Activated CD8-positive, alpha-beta memory T cell treated with anti-CD3 and anti-CD28 coated beads, Interleukin-2, amount 10 ng/mL, durations not matched to agents 7 days and 5 days (primary cell): ENCODE data around the gene PRPF8. TPM values are rescaled to one million over a fixed set of nuclear protein-coding genes. Genes with fewer than 3 reads are reported as not detected.
A peak's percentile ranks its signal among the peaks of the same experiment; 100 is the strongest.

ENCODE experiments used
- ATAC-seq: fragments of 150-1000 bp; cut with Tn5 transposase; one replicate; pipeline ENCODE4 v1.10.0; 2021; ENCODE audit warnings: moderate library complexity
- CTCF ChIA-PET: fragments of 350-600 bp; sonication (Branson Sonifier 250); formaldehyde crosslinking; loops from one replicate; lab custom pipeline; 2021; ENCODE audit warnings: antibody characterized with exemption; lab: Charles Lee
- DNase-seq: peaks from one replicate; pipeline ENCODE4 v3.0.0-alpha.2; 2020
- H3K27ac Mint-ChIP-seq: one replicate; pipeline ENCODE4 v1.8.0; 2021; ENCODE audit warnings: mild to moderate bottlenecking, mixed read lengths
- H3K27me3 Mint-ChIP-seq: one replicate; pipeline ENCODE4 v1.8.0; 2021; ENCODE audit warnings: mixed read lengths
- H3K36me3 Mint-ChIP-seq: one replicate; pipeline ENCODE4 v1.8.0; 2021; ENCODE audit warnings: mild to moderate bottlenecking, mixed read lengths
- H3K4me1 Mint-ChIP-seq: one replicate; pipeline ENCODE4 v1.8.0; 2021; ENCODE audit warnings: mixed read lengths
- H3K4me3 Mint-ChIP-seq: one replicate; pipeline ENCODE4 v1.8.0; 2021; ENCODE audit warnings: mild to moderate bottlenecking, moderate library complexity, mixed read lengths
- H3K9me3 Mint-ChIP-seq: one replicate; pipeline ENCODE4 v1.8.0; 2022; ENCODE audit warnings: low read depth, mixed read lengths
- total RNA-seq, 2 experiments: library from RNA; stranded (reverse); gene quantifications; one replicate each; pipeline ENCODE4 v1.2.3, GENCODE V29; 2021

PRPF8 gene
- total RNA-seq, 2 experiments from 2014 or later = 324 to 358 TPM

DNA sequence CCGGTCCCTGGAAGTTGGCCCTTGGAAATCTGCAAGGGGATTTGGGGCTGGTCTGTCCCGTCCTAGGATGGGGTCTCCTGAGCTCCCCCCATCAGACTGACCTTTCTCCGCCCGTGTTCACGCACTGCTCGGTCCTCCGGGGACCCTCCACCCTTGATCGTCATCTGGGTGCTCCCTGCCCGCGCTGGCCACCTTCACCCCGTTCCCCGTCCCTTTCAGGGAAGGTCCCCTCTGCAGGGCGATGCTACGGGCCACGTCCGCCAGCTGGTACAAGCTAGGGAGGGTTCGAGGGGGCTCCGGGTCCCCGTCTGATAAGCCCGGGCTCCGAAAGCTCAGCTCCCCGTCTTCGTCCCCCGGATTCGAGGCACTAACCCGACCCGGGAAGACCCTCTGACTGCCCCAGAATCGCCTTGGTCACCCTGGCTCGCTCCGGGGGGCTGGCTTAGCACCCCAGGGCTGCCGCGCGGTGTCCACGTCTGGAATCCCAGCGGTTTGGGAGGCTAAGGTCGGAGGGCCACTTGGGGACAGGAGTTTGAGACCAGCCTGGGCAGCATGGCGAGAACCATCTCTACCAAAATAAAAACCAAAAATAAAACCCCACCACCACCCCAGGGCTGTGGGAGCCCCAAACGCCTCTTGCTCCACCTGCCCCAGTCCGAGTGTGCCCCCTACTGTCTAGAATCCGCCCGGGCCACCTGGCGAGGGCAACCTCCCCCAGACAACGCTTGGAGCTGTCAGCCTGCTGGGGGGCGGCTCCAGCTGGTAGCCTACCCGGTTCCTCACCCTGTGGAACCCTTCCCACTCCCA, 55.0 kb downstream of the PRPF8 start:
- Mint-ChIP-seq H3K36me3 (no peaks in the 10 kb centered on the region), H3K27ac (peak overlapping the region; percentile 43), H3K4me1 (peaks cover 7% of the 10 kb centered on the region), H3K9me3 (no peaks in the 10 kb centered on the region), H3K27me3 (peaks cover 38% of the 10 kb centered on the region), H3K4me3 (peak overlapping the region; percentile 73)
- CTCF ChIA-PET = interaction anchor here (0.6 to 6.5 kb wide), 45 partner anchors 9 to 370 kb away, joined by 3 to 89 read pairs (median 4); partner anchors contain the start of genes INPP5K, MYO1C, PITPNA and RILP
- DNase-seq (peak; percentile 90), ATAC-seq (peak; percentile 38)

DNA sequence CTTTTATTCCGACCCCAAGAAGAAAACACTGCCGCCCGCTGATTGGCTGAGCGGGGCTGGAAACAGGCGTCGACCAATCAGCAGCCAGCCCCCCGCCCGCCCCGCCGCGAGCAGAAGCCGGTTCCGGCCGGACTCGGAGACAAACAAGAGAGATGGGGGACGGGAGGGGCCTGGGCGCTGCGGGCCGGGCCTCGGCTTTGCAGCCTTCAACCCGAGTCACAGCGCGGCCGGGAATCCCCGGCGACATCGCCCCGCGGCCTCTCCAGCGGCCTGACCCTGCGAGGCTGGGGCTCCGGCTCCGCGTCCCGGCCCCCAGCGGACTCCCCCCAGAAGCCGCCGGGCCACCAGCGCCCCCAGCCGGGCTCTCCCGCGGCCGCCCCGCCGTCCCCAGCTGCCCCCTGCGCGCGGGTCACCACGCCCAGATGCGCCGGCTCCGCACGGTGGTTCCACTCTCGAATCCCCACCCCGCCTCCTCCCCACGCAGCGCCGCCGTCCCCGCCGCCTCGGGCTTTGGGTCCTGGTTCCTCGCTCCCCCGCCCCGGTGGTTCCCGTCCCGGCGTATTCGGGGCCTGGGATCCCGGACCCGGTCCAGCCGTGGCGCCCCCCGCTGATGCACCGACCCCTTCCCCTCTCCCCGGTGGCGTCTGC, 55.7 kb downstream of the PRPF8 start:
- peak; percentile 83 for ATAC-seq
- DNase-seq = peak; percentile 94
- Mint-ChIP-seq H3K9me3 (no peaks in the 10 kb centered on the region), H3K36me3 (no peaks in the 10 kb centered on the region), H3K4me3 (peak overlapping the region; percentile 81), H3K4me1 (peaks cover 7% of the 10 kb centered on the region), H3K27ac (peak overlapping the region; percentile 72), H3K27me3 (peaks cover 38% of the 10 kb centered on the region)
- CTCF ChIA-PET = interaction anchor here (0.7 to 6.5 kb wide), 23 partner anchors 9 to 369 kb away, joined by 3 to 89 read pairs (median 6); partner anchors contain the start of genes INPP5K, RILP and SCARF1

DNA sequence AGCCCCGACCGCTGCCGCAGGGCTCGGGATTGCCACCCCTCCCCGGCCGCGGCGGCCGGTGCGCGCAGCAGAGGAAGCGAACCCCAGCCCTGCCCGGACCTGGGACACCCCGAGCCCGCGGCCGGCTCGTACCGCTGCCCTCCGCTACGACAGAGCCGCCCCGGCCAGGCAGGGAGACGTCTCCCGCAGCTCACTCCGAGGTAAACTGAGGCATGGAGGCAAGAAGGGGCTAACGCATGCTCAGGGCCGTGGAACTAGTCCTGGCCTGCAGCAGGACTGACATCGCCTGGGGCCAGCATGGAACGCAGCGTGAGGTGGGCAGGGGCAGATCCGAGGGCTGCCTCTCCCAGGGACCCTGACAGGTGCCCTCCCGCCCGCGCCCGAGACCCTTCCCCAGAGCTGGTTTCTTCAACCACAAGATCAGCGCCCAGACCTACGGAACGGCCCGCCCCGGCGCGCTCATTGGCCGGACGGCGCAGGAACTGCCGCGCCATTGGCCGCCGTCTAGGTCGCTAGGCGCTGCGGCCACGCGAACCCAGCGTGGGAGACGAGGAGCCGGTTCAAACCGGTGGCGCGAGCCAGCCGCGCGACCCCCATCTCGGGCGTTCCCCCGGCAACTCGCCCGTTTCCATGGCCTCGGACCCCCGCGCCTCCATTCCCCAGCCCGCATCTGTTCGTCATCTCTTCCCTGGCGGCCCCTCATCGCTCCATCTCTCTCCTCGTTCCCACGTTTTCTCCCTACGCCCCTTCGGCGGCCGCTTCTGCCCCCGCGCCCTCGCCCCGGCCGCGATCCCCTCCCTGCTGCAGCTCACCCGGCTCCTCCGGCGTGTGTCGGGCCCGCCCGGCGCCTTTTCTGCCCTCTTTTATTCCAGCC, 56.4 kb downstream of the PRPF8 start, which contains the start of gene SLC43A2:
TSS of gene SLC43A2 (minus strand) at position 853 of the 874 bp plus-strand sequence. CDS start 960 bp downstream, outside the sequence.
- peak; percentile 83 for ATAC-seq
- H3K9me3 Mint-ChIP-seq = no peaks in the 10 kb centered on the region
- peak within 1 kb of the TSS; percentile 81 for H3K4me3 Mint-ChIP-seq
- peak within 1 kb of the TSS; percentile 72 for H3K27ac Mint-ChIP-seq
- no peaks in the 10 kb centered on the region for H3K36me3 Mint-ChIP-seq
- peak; percentile 77 for DNase-seq
- peaks cover 7% of the 10 kb centered on the region for H3K4me1 Mint-ChIP-seq
- CTCF ChIA-PET = interaction anchor here (1.1 to 6.5 kb wide), 7 partner anchors 20 to 368 kb away, joined by 3 to 89 read pairs (median 12); partner anchors contain the start of gene RILP
- peaks cover 38% of the 10 kb centered on the region for H3K27me3 Mint-ChIP-seq

DNA sequence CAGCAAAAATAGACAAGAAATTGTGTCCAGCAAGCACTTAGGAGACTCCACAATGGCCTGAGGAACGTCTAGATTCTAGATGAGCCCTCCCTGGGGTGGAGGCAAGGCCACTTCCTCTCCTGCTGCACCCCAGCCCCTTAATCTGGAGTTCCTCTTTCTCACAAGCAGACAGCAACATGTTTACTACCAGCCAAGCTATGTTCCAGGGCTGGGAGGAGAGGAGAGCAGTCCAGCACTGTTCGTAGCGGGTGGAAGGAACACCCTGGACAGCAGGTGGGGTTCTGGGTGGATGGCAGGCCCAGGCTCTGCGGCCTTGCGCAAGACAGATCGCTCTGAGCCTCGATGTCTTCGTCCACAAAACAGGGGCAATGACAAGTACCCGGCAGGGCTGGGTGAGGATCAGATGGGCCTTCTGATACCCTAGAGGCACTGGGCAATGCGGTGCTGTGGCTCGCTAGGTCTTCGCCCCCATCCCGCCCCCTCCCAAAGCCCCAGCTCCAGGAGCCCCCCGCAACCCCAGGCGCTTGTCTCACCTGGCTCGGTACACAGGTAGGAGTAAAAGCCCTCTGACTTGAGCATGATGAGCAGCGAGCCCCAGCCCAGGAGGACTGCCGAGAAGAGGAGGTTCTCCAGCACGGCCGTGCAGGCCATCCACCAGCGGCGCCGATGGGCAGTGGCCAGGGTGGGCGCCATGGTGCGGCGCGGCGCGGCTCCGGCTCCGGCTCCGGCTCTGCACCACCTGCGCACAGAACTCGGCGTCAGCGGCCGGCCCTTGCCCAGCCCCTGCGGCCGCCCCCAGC, 57.3 kb downstream of the PRPF8 start:
- H3K9me3 Mint-ChIP-seq = no peaks in the 10 kb centered on the region
- no peak overlapping the region for H3K27ac Mint-ChIP-seq
- CTCF ChIA-PET = interaction anchor here (0.7 to 6.5 kb wide), 7 partner anchors 21 to 261 kb away, joined by 3 to 89 read pairs (median 16); partner anchors contain the start of gene RILP
- H3K4me3 Mint-ChIP-seq = peak overlapping the region; percentile 26
- DNase-seq (no peak), ATAC-seq (no peak)
- no peaks in the 10 kb centered on the region for H3K36me3 Mint-ChIP-seq
- peaks cover 7% of the 10 kb centered on the region for H3K4me1 Mint-ChIP-seq
- peaks cover 38% of the 10 kb centered on the region for H3K27me3 Mint-ChIP-seq

DNA sequence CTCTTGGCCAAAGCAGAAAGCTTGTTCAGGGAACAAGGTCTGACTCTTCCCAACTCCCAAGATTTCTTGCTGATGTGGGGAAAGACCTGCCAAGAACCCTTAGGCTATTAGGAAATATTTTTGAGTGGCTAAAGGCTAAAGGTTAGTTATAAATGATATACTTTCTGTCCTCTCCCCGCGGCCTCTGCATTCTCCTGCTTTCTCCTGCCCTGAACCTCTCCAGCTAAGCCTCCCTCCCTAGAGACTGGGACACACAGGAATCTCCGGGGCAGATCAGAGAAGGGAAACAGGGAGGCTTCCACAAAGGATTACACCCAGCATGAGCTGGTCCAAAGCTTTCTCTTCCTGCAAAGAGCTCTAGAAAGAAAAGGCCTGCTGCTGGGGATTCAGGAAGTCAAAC, 58.3 kb downstream of the PRPF8 start:
- Mint-ChIP-seq H3K4me1 (peaks cover 7% of the 10 kb centered on the region), H3K27ac (no peak overlapping the region), H3K9me3 (no peaks in the 10 kb centered on the region), H3K36me3 (no peaks in the 10 kb centered on the region), H3K4me3 (no peak overlapping the region), H3K27me3 (peaks cover 32% of the 10 kb centered on the region)
- ATAC-seq (no peak), DNase-seq (no peak)
- CTCF ChIA-PET = interaction anchor here (0.7 to 2.8 kb wide), 5 partner anchors 12 to 60 kb away, joined by 3 to 16 read pairs (median 3); partner anchors contain the start of gene RILP

DNA sequence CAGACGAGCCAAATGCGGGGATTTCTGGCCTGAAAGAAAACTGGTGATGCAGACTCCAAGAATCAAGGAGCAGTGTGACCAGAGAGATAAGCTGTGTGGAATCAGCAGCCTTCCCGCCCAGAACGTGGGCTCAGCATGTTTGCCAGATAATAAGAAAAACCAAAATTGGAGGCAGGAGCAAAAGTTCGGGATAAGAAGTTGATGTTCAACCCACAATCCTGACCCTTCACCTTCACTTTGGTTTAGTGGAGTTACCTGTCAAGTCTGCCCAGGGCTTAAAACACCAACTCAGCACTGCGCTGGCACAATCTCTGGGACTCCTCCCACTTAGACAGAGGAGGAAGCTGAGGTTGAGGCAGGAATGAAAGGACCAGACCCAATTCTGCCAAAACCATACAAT, 59.1 kb downstream of the PRPF8 start:
- Mint-ChIP-seq H3K27me3 (peaks cover 28% of the 10 kb centered on the region), H3K4me1 (peaks cover 7% of the 10 kb centered on the region), H3K27ac (no peak overlapping the region), H3K9me3 (no peaks in the 10 kb centered on the region), H3K4me3 (no peak overlapping the region), H3K36me3 (no peaks in the 10 kb centered on the region)
- CTCF ChIA-PET = interaction anchor here (0.5 to 2.8 kb wide), 4 partner anchors 11 to 58 kb away, joined by 3 to 16 read pairs (median 4); partner anchors contain the start of gene RILP
- ATAC-seq (no peak), DNase-seq (no peak)

DNA sequence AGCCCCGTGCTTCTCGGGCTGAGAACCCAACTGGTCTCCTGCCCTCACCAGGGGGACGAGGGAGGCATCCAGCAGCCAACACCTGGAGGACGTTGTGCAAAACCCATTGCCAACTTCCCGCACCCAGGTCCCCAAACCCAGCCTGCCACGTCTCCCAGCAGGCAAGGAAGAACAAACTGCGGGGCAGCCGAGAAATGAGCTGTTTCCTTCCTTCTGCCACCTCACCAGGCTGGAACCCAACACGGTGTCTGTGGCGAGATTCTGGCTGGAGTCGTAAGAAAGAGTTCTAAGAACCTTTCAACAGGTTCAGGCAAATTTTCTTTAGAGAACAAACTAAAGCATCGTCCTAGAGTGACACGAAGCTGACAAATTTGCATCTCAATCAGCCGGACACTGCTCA, 59.6 kb downstream of the PRPF8 start:
- Mint-ChIP-seq H3K27ac (no peak overlapping the region), H3K36me3 (no peaks in the 10 kb centered on the region), H3K4me3 (no peak overlapping the region), H3K4me1 (peaks cover 5% of the 10 kb centered on the region), H3K27me3 (peaks cover 25% of the 10 kb centered on the region), H3K9me3 (no peaks in the 10 kb centered on the region)
- ATAC-seq (no peak), DNase-seq (no peak)
- CTCF ChIA-PET = interaction anchor here (0.5 to 2.8 kb wide), 3 partner anchors 24 to 58 kb away, joined by 3 to 16 read pairs (median 5); partner anchors contain the start of gene RILP

DNA sequence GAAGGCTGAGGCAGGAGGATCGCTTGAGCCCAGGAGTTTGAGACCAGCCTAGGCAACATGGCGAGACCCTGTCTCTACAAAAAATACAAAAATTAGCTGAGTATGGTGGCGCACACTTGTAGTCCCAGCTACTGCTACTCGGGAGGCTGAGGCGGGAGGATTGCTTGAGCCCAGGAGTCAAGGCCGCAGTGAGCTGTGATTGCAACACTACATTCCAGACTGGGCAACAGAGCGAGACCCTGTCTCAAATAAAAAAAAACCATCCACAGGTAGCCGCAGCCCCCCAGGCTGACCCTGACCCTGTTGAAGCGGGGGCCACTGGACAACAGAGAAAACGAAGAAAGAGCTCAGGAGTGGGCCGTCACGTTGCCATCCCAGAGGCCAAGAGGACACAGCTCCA, 60.0 kb downstream of the PRPF8 start:
- peaks cover 4% of the 10 kb centered on the region for H3K4me1 Mint-ChIP-seq
- no peak for ATAC-seq
- no peaks in the 10 kb centered on the region for H3K9me3 Mint-ChIP-seq
- no peak overlapping the region for H3K4me3 Mint-ChIP-seq
- H3K27me3 Mint-ChIP-seq = peaks cover 24% of the 10 kb centered on the region
- no peak for DNase-seq
- no peaks in the 10 kb centered on the region for H3K36me3 Mint-ChIP-seq
- H3K27ac Mint-ChIP-seq = no peak overlapping the region
- CTCF ChIA-PET = interaction anchor here (1.7 to 2.8 kb wide), 2 partner anchors 25 to 50 kb away, joined by 5 to 16 read pairs; partner anchors contain the start of gene RILP

DNA sequence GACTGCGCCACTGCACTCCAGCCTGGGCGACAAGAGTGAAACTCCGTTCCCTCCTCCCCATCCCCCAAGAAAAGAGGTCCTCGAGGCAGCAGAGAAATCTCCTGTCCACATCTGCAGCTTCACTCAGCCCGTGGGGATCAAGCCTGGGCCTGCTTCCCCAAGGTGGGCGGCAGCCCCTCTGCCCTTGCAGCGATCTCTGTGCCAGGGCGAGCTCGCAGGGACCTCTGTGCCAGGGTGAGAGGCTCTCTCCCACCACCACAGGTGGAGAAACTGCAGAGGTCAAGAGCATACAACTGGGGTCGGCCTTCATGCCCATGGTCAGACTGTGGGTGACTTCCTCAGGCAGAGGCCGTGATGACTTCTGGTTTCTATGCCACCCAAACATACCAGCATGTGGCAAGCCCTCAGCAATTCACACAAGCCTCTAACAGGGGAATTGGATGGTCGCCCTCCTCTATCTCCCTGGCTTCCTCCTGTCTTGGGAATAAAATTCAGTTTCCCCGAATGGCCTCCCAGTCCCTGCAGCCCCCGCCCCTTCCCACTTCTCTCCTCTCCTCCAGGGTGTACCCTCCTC, 61.5 kb downstream of the PRPF8 start:
- ATAC-seq = no peak
- Mint-ChIP-seq H3K27ac (no peak overlapping the region), H3K27me3 (peaks cover 24% of the 10 kb centered on the region), H3K9me3 (no peaks in the 10 kb centered on the region), H3K4me1 (peaks cover 4% of the 10 kb centered on the region), H3K36me3 (no peaks in the 10 kb centered on the region), H3K4me3 (no peak overlapping the region)
- CTCF ChIA-PET = interaction anchor here (1.3 kb wide), 1 partner anchor 49 kb away, joined by 4 read pairs; no protein-coding TSS in a partner anchor
- no peak for DNase-seq

DNA sequence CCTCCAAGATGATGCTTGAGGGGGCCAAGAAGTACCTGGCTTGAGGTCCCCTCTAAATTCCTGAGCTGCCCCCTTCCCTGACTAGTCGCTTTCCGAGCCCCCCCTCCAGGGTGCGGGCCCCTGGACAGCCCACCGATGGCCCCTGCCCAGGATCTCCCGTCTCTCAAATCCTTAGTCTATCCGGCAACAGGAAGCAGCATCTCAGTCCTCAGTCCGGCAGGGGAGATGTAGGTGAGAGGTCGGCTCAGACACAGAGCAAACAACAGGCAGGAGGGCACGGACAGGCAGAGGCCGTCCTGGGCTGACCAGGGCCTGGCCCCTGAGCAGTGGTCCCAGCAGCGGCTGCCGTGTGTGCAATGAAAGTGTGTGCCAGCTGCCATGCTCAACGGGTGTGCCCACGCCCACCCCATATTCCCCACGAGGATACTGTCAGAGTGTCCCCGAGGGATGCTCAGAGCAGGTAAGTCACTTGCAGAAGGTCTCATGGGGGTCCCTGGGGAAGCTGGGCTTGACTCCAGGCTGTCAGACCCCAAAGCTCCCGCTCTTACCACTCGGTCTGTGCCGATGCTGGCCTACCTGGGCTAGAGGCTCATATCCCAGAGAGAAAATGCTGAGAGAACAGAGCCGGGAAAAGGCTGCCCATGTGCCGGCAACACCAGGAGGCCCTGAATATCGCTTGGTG, 63.3 kb downstream of the PRPF8 start:
- no peak for ATAC-seq
- CTCF ChIA-PET = interaction anchor here (2.5 kb wide), 1 partner anchor 9 kb away, joined by 9 read pairs; no protein-coding TSS in a partner anchor
- H3K4me1 Mint-ChIP-seq = no peaks in the 10 kb centered on the region

DNA sequence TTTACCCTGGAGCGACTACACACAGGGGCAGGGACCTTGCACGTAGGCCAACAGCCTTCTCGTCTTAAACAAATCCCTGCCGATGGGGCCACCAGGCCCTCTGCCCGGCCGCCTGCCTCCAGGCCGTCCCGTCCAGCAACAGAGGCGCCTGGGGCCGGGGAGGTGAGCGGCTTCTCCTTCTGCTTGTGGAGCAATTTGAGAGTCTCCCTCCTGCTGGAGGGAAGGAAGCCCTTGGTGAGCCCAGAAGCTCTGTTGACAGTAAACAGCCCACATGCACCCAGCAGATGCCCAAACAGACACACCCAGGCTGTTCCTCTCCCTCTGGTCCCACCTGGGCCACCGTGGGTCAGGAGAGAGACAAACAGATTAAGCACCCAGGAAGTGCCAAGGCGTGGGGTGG, 64.2 kb downstream of the PRPF8 start:
- CTCF ChIA-PET = interaction anchor here (2.5 kb wide), 1 partner anchor 9 kb away, joined by 9 read pairs; no protein-coding TSS in a partner anchor
- ATAC-seq (no peak), DNase-seq (no peak)
- Mint-ChIP-seq H3K27me3 (peaks cover 4% of the 10 kb centered on the region), H3K27ac (no peak overlapping the region), H3K9me3 (no peaks in the 10 kb centered on the region), H3K4me1 (no peaks in the 10 kb centered on the region), H3K4me3 (no peak overlapping the region), H3K36me3 (no peaks in the 10 kb centered on the region)

More for the DNA sequence above, 63.3 kb downstream of the PRPF8 start:
- Mint-ChIP-seq H3K27me3 (peaks cover 13% of the 10 kb centered on the region), H3K9me3 (no peaks in the 10 kb centered on the region), H3K36me3 (no peaks in the 10 kb centered on the region), H3K27ac (no peak overlapping the region), H3K4me3 (no peak overlapping the region)
- no peak for DNase-seq
